GM10266 (cell line): ENCODE results near the gene C1orf198.
A peak's percentile ranks its signal among the peaks of the same experiment; 100 is the strongest.

Experiments used
- DNase-seq: peaks from one replicate; pipeline ENCODE4 v3.0.0; 2012; ENCODE audit errors: extremely low spot score
- CTCF ChIP-seq: IDR thresholded peaks from 2 replicates; pipeline ENCODE4 v1.5.1; 2012; ENCODE audit warnings: mild to moderate bottlenecking, low read depth; ENCODE audit not compliant: control insufficient read depth, insufficient read depth; ENCODE audit errors: missing control alignments

Gene C1orf198

GRCh38 chr1:230892018-230892491, 23.7 kb upstream of the C1orf198 start:
- DNase-seq = peak; percentile 32
- TF ChIP-seq CTCF = no peak

- no peak for DNase-seq
- no peak for TF ChIP-seq CTCF
Measured at GRCh38 chr1:230891413-230891812, 23.1 kb upstream of the C1orf198 start.

- no peak for DNase-seq
- TF ChIP-seq CTCF = no peak
Measured at GRCh38 chr1:230884646-230885045, 16.3 kb upstream of the C1orf198 start.

GRCh38 chr1:230883967-230884366, 15.6 kb upstream of the C1orf198 start:
- TF ChIP-seq CTCF = no peak
- DNase-seq = no peak

GRCh38 chr1:230879778-230880177, 11.5 kb upstream of the C1orf198 start:
- no peak for DNase-seq
- no peak for TF ChIP-seq CTCF

- DNase-seq = no peak
- TF ChIP-seq CTCF = no peak
Measured at GRCh38 chr1:230878591-230878990, 10.3 kb upstream of the C1orf198 start.

GRCh38 chr1:230877924-230878590, 9.7 kb upstream of the C1orf198 start:
- no peak for DNase-seq
- TF ChIP-seq CTCF = no peak
